Stimulated activated CD4-positive, alpha-beta T cell treated with anti-CD3 and anti-CD28 coated beads, Interleukin-12 subunit alpha, Interleukin-12 subunit beta, amount 100 ng/mL, for 24 hours (primary cell): ENCODE results near the gene DCLK1.
"Not testable (repeated sequence)": the region's sequence is repeated elsewhere in the genome, so short reads cannot be mapped to it uniquely, and the experiment has no call there.

Experiments
- DNase-seq, 2 experiments: peaks; one replicate each; pipeline ENCODE4 v3.0.0-alpha.2; 2020; ENCODE audit warnings: low read depth in 2 of 2

Gene DCLK1

DNA sequence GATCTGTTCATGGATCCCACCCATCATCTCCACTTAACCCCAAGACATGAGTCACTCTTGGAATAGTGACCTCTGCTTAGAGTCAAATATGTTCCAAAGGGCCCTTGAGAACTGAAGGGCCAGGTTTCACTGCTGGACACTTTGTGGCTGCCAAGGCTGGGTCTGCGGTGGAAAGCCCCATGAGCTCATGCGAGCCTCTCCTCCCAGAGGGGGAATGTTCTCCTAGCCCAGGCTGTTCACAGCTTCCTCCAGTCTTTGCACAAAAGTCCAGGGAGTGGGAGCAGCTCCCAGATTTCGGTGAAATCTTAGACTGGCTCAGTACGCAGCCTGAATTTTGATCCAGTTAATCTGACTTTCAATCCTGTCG lies 732 bp upstream of the DCLK1 start:
- DNase-seq, result no peak

DNA sequence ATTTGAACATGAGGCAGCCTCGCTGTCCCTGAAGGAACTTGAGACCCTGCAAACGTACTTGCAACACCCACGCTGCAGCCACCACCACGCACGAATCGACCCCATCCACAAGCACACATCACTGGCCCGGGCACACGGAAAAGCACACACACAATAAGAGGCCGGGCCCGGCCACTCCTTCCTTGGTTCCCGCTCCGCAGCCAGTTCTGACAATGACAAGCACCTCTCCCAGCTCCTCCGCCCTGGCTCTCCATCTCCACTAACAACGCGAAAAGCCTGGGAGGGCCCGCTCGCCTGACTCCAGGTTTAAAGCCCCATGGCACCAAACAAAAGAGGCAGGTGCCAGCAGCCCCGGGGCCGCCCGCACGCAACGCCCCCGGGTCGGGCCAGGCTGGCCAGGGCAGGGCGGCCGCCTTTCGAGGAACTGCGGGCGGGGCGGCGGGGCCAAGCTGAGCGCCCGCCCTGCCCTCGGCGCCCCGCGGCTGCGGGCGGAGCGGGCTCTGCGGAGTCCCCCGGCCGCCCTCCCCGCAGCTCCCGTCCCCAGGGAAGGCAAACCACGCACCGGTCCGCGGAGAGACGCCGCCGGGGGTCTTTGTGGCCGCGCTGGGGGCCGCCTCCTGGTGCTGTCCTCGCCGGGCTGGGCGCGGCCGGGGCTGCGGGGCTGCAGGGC lies 495 bp downstream of the DCLK1 start:
- DNase-seq, result no peak

DNA sequence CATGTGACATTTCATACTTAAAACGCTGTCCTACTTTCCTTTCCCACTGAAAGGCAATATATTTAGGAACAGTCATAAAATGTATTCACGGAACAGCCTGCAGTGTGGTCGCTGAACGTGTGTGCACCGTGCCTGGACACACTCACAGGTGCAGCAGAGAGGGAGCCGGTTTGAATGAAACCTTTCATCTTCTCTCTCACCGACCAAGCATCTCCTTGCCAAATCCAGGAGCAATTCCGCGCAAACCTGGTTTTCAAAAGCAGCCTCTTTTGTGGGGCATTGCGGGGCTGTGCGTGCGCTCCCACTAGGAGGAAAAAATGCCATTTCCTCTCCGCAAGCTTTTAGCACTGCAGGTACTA lies 1.0 kb downstream of the DCLK1 start:
- no peak for DNase-seq

DNA sequence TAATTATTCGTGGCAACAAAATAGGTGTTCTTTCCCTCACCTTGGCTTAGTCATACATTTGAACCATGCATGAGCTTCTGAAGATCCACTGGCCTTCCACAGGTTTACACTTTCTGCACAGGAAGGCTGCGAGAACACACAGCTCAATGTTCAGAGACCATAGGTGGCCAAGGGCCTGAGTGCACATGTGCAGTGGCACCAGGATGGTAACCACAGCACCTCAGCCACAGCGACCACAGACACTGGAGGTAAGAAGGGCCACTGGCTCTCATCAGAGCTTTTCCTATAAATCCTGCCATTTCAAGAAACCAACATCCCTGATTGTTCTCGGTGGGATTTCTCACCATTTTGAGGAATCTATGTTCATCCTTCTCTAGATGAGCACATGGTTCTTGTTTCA lies 1.6 kb downstream of the DCLK1 start:
- DNase-seq, result no peak

DNA sequence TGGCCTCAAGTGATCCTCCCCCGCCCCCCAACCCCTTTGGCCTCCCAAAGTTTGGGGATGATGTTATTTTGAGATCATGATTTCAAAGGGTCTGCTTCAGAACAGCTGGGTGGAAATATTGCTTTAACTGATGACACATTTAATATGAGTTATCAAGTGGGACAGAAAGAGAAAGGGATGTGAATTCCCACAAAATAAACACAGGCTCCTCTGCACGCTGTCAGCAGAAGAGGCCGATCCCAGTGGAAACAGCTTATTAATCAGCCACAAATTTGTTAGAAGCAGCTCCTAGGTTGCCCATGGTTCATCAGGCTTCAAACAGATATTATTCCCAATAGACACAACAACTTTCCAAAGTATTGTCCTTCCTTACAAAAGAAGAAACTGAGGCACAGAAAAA lies 4.7 kb downstream of the DCLK1 start:
- DNase-seq, result no peak

- DNase-seq, result no peak
These were observed 5.3 kb downstream of the DCLK1 start for GRCh38 chr13:36125841-36126240.

GRCh38 chr13:36124236-36124822 lies 6.9 kb downstream of the DCLK1 start:
- no peak for DNase-seq

DNA sequence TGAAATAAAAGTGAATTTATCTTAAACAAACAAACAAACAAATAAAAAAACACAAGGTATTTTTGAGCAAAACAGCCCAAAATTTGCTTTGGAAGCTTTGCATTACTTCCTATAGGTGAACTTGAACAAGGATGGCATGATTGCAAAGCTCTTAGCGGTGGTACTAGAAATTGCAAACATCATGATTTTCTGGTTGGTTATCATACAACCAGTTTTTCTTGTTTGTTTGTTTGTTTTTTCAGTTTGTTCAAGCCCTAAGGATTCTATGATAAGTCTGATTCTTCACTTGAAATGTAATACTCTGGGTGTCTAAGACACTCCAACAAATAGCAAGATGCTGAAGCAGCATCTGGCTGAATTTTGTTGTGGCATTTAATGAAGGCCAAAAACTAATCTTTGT lies 15.9 kb downstream of the DCLK1 start:
- DNase-seq, result no peak

- no peak for DNase-seq
These were observed 16.9 kb downstream of the DCLK1 start for GRCh38 chr13:36114233-36114632.

- DNase-seq, result no peak
These were observed 22.2 kb downstream of the DCLK1 start for GRCh38 chr13:36108954-36109353.

DNA sequence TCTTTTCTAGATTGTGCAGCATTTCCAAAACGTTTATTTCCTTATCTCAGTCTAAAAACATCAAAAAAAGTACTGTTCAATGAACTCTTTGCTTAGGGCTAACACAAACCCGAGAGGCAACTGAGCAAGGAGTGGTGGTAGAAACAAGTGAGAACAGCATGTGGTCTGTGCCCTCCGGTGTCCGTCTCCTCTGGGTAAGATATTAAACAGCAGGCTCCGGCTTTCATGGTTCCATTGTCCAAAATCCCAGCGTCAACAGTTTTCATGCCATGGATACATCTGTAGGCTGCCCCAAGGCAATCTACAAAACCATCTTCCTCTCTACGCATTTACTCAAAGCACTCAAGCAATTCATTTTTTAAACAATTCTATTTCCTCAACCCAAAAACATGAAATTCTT lies 22.8 kb downstream of the DCLK1 start:
- DNase-seq, result no peak

- no peak for DNase-seq
These were observed 23.7 kb downstream of the DCLK1 start for GRCh38 chr13:36107521-36107920.

DNA sequence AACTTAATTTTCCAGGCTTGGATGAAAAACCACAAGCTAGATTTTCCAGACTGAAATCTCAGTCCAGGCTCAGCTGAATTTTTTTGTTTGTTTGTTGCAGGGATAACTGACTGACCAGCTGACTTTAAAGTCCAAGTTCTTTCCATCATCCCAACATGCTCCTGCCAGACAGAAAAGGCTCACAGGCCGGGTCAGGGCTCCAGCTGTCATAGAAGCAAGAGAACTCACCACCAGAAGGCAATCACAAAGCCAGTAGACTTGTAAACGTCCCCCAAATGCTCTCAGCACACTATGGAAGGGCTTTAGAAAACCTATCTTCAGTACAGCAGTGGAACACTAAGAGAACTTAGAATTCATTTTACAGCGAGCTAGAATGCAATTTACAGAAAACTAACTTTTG lies 25.5 kb downstream of the DCLK1 start:
- no peak for DNase-seq

DNA sequence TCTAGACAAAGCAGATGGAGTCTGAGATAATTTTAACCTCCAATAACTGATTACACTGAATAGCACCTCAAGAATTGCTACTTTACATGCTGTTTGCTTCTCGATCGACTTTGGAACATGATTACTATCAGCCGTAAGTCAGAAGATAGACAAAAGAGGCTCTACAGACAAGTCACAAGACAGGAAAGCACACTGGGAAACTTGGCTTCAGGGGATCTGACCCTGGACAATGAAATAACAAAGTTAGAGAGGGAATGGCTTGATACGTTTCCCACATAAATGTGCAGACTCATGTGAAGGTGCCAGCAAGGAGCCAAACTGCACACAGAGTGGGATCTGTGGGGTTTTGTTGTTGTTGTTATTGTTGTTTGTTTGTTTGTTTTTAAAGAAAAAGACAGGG lies 28.5 kb downstream of the DCLK1 start:
- no peak for DNase-seq

- DNase-seq, result not testable (repeated sequence)
These were observed 29.3 kb downstream of the DCLK1 start for GRCh38 chr13:36101907-36102306.

DNA sequence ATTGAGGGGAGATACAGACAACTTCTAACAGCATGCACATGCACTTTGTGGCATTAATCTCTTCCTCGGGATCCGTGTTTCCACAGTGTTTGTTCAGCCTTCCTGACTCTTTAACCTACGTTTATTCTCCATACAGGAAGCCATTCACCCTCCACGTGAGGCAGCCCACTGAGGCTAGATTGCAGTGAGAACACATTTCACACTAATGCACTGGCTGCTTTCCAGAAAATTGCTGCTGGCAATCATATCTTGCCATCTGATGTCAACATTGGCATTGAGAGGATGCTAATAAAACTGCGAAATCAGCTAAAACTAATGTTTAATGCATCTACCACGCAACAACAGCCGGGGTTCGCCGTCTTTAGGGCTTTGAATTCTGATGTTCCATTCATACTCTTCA lies 30.0 kb downstream of the DCLK1 start:
- no peak for DNase-seq

GRCh38 chr13:36098080-36098479 lies 33.1 kb downstream of the DCLK1 start:
- DNase-seq, result no peak

- no peak for DNase-seq
These were observed 34.4 kb downstream of the DCLK1 start for GRCh38 chr13:36096461-36097416.

GRCh38 chr13:36094478-36094877 lies 36.7 kb downstream of the DCLK1 start:
- DNase-seq, result no peak

GRCh38 chr13:36090592-36090991 lies 40.6 kb downstream of the DCLK1 start:
- DNase-seq, result no peak

DNA sequence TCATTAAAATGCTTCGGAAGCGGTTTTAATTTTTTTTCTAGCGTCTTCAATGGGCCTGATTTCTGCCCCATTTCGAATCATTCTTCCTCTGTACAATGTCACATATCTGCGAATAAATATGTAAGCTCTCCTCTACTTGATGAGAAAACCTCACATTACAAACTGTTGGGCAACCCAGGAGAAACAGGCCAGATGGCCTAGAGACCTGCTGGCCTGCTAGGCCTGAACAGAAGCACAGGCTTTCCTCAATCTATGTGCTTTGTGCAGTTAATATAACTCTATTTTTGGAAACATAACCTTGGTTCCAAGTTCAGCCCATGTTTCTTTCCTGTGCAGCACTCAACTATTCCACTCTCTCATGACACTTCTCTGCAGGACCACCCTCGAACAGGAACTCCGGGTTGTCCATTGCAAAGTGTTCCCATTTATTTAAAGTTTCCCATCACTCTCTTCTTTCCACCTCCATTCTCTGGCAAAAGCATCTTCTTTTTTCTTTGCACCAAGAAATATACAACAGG lies 42.0 kb downstream of the DCLK1 start:
- no peak for DNase-seq

DNA sequence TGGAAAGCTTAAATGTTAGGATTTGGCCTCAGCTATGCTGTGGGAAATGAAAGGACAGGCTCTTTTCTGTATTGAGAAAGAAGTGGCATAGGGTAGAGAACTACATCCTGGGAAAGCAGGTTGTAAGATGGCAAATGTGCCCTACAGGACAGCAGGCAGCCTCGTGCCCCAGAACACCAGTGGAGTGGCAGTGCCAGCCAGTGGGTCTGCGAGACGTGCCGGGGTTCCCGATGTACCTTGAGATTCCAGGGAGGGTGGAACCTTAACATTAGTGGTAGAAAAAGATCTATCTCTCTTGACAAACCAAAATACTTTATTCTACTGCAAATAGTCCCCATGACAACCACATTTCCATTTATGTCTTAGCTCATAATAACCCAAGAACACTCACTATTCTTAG lies 42.7 kb downstream of the DCLK1 start:
- no peak for DNase-seq

GRCh38 chr13:36088001-36088400 lies 43.2 kb downstream of the DCLK1 start:
- DNase-seq, result no peak
